Fibroblast of mammary gland (primary cell): ENCODE measurements around the gene RGS1.
"Not testable (repeated sequence)": the region's sequence is repeated elsewhere in the genome, so short reads cannot be mapped to it uniquely, and the experiment has no call there.

ENCODE experiments used
- DNase-seq: peaks from one replicate; pipeline ENCODE4 v3.0.0-alpha.2; 2010; ENCODE audit warnings: low read depth
- H3K4me3 ChIP-seq: 2 replicates; pipeline ENCODE4 v1.5.1; 2011; ENCODE audit warnings: low read depth, mild to moderate bottlenecking, low read length, moderate library complexity; ENCODE audit not compliant: control insufficient read depth
- TF ChIP-seq, protein P1 (sequence below): conservative IDR thresholded peaks from 2 replicates; pipeline ENCODE4 v1.5.1; 2011; ENCODE audit warnings: low read depth, low read length, inconsistent platforms; ENCODE audit not compliant: control insufficient read depth, insufficient read depth

The RGS1 gene, protein sequence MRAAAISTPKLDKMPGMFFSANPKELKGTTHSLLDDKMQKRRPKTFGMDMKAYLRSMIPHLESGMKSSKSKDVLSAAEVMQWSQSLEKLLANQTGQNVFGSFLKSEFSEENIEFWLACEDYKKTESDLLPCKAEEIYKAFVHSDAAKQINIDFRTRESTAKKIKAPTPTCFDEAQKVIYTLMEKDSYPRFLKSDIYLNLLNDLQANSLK

DNA sequence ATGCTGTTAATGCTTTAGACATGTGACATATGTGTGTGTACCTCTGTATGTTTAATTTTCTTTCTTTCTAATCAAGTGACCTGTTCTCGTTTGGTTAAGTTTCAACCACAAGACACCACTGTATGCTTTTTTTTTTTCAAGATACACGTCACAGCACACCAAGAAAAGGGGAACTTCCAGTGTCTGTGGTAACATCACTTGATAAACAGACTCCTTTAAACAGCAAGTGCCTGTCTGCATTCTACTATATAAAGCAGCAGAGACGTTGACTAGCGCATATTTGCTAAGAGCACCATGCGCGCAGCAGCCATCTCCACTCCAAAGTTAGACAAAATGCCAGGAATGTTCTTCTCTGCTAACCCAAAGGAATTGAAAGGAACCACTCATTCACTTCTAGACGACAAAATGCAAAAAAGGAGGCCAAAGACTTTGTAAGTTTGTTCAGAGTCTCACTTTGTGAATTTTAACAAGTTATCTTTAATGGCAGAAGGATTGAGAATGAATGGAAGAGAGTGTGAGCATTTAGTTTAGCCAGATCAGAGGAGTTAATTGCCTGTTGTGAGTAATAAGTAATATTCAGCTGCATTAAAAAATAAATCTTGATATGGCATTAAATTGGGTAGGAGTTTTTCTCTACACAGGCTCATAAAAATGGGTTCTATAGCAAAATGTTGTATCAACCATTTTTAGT, at the start of gene RGS1:
RGS1 (plus strand) TSS at position 275 of the 691 bp plus-strand sequence; CDS start at position 295, 20 bp downstream.
- no peak within 1 kb of the TSS for H3K4me3 ChIP-seq
- no peak for DNase-seq
- TF ChIP-seq, protein P1, sequence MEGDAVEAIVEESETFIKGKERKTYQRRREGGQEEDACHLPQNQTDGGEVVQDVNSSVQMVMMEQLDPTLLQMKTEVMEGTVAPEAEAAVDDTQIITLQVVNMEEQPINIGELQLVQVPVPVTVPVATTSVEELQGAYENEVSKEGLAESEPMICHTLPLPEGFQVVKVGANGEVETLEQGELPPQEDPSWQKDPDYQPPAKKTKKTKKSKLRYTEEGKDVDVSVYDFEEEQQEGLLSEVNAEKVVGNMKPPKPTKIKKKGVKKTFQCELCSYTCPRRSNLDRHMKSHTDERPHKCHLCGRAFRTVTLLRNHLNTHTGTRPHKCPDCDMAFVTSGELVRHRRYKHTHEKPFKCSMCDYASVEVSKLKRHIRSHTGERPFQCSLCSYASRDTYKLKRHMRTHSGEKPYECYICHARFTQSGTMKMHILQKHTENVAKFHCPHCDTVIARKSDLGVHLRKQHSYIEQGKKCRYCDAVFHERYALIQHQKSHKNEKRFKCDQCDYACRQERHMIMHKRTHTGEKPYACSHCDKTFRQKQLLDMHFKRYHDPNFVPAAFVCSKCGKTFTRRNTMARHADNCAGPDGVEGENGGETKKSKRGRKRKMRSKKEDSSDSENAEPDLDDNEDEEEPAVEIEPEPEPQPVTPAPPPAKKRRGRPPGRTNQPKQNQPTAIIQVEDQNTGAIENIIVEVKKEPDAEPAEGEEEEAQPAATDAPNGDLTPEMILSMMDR, result no peak

DNA sequence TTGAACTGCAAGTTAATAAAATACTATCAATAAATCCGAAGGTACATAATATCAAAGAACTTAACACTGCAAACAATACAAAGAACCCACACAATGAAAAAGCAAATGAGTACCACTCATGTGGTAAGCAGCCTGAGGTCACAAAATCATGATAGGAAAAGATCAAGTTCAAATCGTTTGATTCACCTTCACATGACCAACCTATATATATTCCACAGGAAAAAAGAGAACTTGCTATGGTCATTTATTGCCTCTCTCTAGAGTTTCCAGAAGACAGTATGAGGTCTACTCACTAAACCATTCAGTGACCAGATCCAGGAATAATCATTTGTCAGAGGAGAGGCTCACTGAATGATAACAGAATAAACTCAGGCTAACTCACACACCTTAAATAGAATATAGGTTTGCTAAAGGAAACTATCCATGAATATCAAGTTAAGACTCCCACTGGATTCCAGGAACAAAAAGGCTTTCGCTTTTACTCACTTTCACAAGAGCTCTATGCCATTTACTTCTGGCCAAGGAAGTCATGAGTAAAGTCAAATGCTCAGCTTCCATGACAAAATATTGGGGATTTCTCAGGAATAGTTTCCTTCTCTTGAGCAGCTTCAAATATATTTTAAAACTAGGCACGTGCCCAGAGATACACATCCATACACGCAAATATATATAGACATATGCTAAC, 48.3 kb upstream of the RGS1 start:
- DNase-seq, result no peak
- TF ChIP-seq, protein P1, result no peak
- H3K4me3 ChIP-seq, result no peak overlapping the region

DNA sequence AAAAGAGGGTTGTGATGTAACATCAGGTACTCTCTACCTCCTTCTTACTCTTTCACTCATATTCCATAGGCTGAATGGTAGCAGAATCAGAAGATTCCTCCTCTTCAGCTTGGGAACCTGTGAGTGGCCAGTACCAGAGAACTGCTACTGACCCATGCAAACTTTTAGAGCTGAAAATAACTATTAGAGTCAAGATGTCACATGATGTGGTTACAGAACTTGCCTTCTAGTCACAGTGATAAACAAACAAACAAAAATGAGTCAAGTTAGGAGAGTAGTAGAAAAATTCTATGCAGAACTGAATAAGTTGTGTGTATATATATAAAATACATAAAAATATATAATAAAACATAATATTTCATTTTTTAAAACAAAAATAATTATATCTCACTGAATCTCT, 47.6 kb upstream of the RGS1 start:
- no peak overlapping the region for H3K4me3 ChIP-seq
- TF ChIP-seq, protein P1, result no peak
- DNase-seq, result no peak

DNA sequence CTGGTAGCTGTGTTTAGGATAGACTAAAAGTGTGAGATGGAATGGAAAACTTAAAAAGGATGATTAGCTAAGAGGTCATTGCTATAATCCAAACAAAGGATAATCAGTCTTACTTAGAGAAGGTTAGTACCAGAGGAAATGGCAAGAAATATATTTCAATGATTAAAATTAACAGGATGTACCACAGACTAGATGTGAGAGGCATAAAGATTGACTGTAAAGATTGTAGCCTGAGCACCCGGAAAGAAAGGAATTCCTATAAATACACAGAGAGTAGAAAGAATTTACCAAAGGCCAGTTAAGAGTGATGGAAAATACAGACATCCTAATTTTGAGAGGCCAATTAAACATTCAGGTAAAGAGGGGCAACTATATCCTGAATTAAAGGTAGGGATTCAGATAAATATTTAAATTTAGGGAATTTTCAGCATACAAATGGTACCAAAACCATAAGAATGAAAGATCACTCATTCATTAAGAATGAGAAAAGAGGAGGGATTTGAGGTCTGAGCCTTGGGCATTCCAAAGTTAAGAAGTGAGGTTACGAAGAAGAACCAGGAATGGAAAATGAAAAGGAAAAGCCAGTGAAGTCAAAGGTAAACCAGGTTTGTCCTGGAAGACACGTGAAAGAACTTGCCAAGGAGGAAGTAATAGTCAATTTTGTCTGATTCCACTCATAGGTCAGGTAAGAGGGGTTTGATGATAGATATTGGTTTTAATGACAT, 46.4 kb upstream of the RGS1 start:
- no peak for DNase-seq
- H3K4me3 ChIP-seq, result no peak overlapping the region
- TF ChIP-seq, protein P1, result no peak

DNA sequence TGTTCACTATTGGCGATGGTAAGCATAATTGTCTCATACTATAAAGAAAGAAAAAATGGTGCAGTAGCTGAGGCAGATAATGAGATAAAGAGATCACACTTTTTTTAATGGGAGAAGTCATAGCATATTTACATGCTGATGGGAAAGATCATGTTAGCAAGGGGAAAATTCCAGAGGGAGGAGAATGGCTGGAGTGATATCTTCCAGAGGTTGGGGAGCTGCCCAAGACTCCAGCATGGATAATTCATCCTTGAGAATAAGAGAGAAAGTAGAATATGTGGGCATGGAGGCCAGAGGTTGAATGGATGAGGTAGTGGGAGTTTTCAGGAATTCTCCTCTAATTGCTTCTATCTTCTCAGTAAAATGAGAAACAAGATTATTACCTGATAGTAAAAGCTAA, 45.8 kb upstream of the RGS1 start:
- no peak for DNase-seq
- H3K4me3 ChIP-seq, result no peak overlapping the region
- TF ChIP-seq, protein P1, result no peak

DNA sequence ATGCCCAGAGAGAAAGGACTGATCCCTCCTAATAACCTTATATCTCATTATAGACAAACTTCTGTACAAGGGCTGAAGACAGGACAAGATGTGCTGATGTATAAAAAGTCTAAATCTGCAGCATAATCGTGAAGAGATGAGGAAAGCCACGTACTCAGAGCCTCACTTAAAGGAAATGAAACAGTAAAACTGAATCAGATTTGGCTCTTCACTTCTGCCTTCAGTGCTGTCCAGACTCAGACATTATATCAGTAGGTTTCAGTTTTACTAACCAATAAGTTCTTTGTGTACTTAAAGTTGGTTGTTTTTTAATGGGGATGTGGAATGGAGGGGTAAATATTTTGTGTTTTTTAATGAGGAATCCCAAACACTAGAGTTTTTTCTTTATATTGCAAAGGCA, 45.3 kb upstream of the RGS1 start:
- DNase-seq, result peak; percentile 59
- TF ChIP-seq, protein P1, result no peak
- H3K4me3 ChIP-seq, result no peak overlapping the region

DNA sequence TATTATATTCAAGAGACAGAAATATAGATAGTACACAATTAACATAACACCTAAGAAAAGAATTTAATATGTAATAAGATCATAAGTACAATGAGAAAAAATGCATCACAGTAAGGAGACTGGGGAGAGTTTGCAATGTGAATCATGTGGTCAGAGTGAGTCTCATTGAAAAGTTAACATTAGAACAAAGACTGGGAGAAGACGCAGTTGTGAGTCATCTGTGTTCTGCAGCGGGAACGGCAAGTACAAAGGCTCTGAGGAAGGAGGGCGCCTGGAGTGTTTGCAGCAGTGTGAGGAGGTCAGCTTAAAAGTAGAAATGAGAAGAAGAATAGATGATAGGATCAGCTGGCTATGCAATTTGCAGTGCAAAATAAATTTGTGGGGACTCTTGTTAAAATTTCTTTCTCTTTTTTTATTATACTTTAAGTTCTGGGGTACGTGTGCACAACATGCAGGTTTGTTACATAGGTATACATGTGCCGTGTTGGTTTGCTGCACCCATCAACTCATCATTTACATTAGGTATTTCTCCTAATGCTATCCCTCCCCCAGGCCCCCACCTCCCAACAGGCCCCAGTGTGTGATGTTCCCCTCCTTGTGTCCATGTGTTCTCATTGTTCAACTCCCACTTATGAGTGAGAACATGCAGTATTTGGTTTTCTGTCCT, 44.4 kb upstream of the RGS1 start:
- DNase-seq, result peak; percentile 96
- H3K4me3 ChIP-seq, result not testable (repeated sequence)
